B cell (primary cell): ENCODE data around the gene THRB. TPM values are rescaled to one million over a fixed set of nuclear protein-coding genes. Genes with fewer than 3 reads are reported as not detected.

Experiments used
- ATAC-seq: fragments of 200-7000 bp; cut with Tn5 transposase; one replicate; pipeline ENCODE4 v1.10.0; 2021; ENCODE audit warnings: low read depth, mild to moderate bottlenecking, moderate number of reproducible peaks, moderate library complexity
- CTCF ChIA-PET: fragments of 350-600 bp; sonication (Branson Sonifier 250); formaldehyde crosslinking; loops from one replicate; lab custom pipeline; 2021; ENCODE audit warnings: antibody characterized with exemption, inconsistent platforms; lab: Charles Lee
- POLR2A ChIA-PET: fragments of 350-600 bp; sonication (Branson Sonifier 250); formaldehyde crosslinking; loops from one replicate; lab custom pipeline; 2021; ENCODE audit warnings: antibody characterized with exemption; lab: Charles Lee
- DNase-seq: peaks from one replicate; pipeline ENCODE4 v3.0.0; 2013
- H2AFZ ChIP-seq: 2 replicates; pipeline ENCODE4 v1.6.1; 2012; ENCODE audit warnings: mild to moderate bottlenecking, low read depth, low read length; ENCODE audit not compliant: insufficient read depth, poor library complexity, severe bottlenecking
- H3K27ac ChIP-seq, 2 donors: 1 replicate in 1 of 2; 2 replicates in 1 of 2; pipeline ENCODE4 v1.5.1; 2012 to 2013; ENCODE audit warnings: low read length in 2 of 2, mild to moderate bottlenecking in 2 of 2, moderate library complexity in 1 of 2
- H3K27me3 ChIP-seq, 4 experiments: fragments of 200-600 bp in 1 of 4; sonication (generic) in 1 of 4; replicated peaks in 1 of 4; 1 replicate in 2 of 4; 2 replicates in 2 of 4; pipeline versions ENCODE4 v1.6.1 to v1.7.0; 2013 to 2016; ENCODE audit warnings: low read length in 3 of 4, mild to moderate bottlenecking in 2 of 4, mixed read lengths in 1 of 4, moderate library complexity in 1 of 4; ENCODE audit not compliant: insufficient read depth in 4 of 4, control insufficient read depth in 3 of 4; ENCODE audit errors: control extremely low read depth in 1 of 4
- H3K36me3 ChIP-seq, 2 experiments: replicated peaks in 1 of 2; 1 replicate in 1 of 2; 2 replicates in 1 of 2; pipeline versions ENCODE4 v1.6.1 to v1.7.1; 2013; ENCODE audit warnings: low read length in 1 of 2; ENCODE audit not compliant: insufficient read depth in 2 of 2, control insufficient read depth in 1 of 2; ENCODE audit errors: control extremely low read depth in 1 of 2, extremely low read depth in 1 of 2
- H3K4me1 ChIP-seq, 2 donors: fragments of 200-600 bp in 1 of 2; sonication (generic) in 1 of 2; 1 replicate in 1 of 2; 2 replicates in 1 of 2; pipeline versions ENCODE4 v1.5.1 to v1.6.1; 2013 to 2017; ENCODE audit warnings: low read length in 2 of 2; ENCODE audit not compliant: control insufficient read depth in 2 of 2, insufficient read depth in 2 of 2
- H3K4me2 ChIP-seq: replicated peaks from 2 replicates; pipeline ENCODE3; 2012; ENCODE audit warnings: mild to moderate bottlenecking, low read depth, low read length; ENCODE audit not compliant: poor library complexity, severe bottlenecking
- H3K4me3 ChIP-seq, 5 experiments: fragments of 200-600 bp in 1 of 5; sonication (generic) in 1 of 5; 1 replicate in 3 of 5; 2 replicates in 2 of 5; pipeline versions ENCODE4 v1.5.1 to v1.7.0; 2011 to 2016; ENCODE audit warnings: low read length in 4 of 5, mild to moderate bottlenecking in 4 of 5, low read depth in 2 of 5, control low read depth in 1 of 5, moderate library complexity in 1 of 5; ENCODE audit not compliant: insufficient read depth in 1 of 5; ENCODE audit errors: control extremely low read depth in 1 of 5, extremely low read depth in 1 of 5
- H3K79me2 ChIP-seq: fragments of 200-600 bp; sonication (generic); one replicate; pipeline ENCODE4 v1.6.0; 2016; ENCODE audit warnings: low read length; ENCODE audit not compliant: control insufficient read depth, insufficient read depth
- H3K9ac ChIP-seq: fragments of 200-600 bp; sonication (generic); 2 replicates; pipeline ENCODE4 v1.6.1; 2017; ENCODE audit warnings: mild to moderate bottlenecking, low read length, moderate library complexity
- H3K9me3 ChIP-seq, 3 donors: one replicate each; pipeline versions ENCODE4 v1.6.1 to v1.7.1; 2013; ENCODE audit warnings: low read length in 2 of 3; ENCODE audit not compliant: control insufficient read depth in 2 of 3, insufficient read depth in 1 of 3; ENCODE audit errors: control extremely low read depth in 1 of 3
- H4K20me1 ChIP-seq: 2 replicates; pipeline ENCODE4 v1.6.0; 2012; ENCODE audit warnings: mild to moderate bottlenecking, low read length; ENCODE audit not compliant: insufficient read depth, control insufficient read depth, poor library complexity, severe bottlenecking
- H3K27ac Mint-ChIP-seq: one replicate; pipeline ENCODE4 v1.8.0; 2021; ENCODE audit warnings: mixed read lengths
- H3K27me3 Mint-ChIP-seq: one replicate; pipeline ENCODE4 v1.8.0; 2021; ENCODE audit warnings: mixed read lengths
- H3K4me1 Mint-ChIP-seq: one replicate; pipeline ENCODE4 v1.8.0; 2021; ENCODE audit warnings: mixed read lengths
- H3K4me3 Mint-ChIP-seq: one replicate; pipeline ENCODE4 v1.8.0; 2021; ENCODE audit warnings: mixed read lengths
- H3K9me3 Mint-ChIP-seq: one replicate; pipeline ENCODE4 v1.8.0; 2022; ENCODE audit warnings: mixed read lengths; ENCODE audit not compliant: insufficient read depth
- EZH2 ChIP-seq: IDR thresholded peaks from 2 replicates; pipeline ENCODE4 v1.6.1; 2012; ENCODE audit warnings: borderline replicate concordance, low read depth, mild to moderate bottlenecking, moderate library complexity, low read length; ENCODE audit not compliant: insufficient read depth, poor library complexity, severe bottlenecking
- WGBS: methylation state at CpG from one replicate; pipeline ENCODE4 v1.1.5; 2013; ENCODE audit warnings: missing lambda C conversion rate; ENCODE audit not compliant: insufficient coverage; 5-methylcytosine and 5-hydroxymethylcytosine counted together
- intact Hi-C: fragments of 100-400 bp; cut with micrococcal nuclease; formaldehyde crosslinking; loops from one replicate; pipeline ENCODE4 v1.10.0; 2022
- polyA plus RNA-seq: library from polyadenylated mRNA; depleted of rRNA; stranded (reverse); fragments of >200 nt; gene quantifications from 2 replicates; pipeline ENCODE4 v1.2.3, GENCODE V29; 2012
- total RNA-seq, 2 donors: library from RNA; stranded (reverse); fragments of 120-200 nt in 1 of 2; gene quantifications; 1 replicate in 1 of 2; 2 replicates in 1 of 2; pipeline versions ENCODE4 v1.2.3 to v1.2.4, GENCODE V29; 2013 to 2022
- TF ChIP-seq, protein P1 (sequence below): fragments of 200-600 bp; IDR thresholded peaks from one replicate; pipeline ENCODE4 v1.8.0; 2022; ENCODE audit warnings: antibody characterized with exemption, mild to moderate bottlenecking

Gene THRB
- total and polyA plus RNA-seq, 2 donors (not counting 1 experiment from before 2014, with no cell fraction given) = 0.86 to 1.8 TPM

DNA sequence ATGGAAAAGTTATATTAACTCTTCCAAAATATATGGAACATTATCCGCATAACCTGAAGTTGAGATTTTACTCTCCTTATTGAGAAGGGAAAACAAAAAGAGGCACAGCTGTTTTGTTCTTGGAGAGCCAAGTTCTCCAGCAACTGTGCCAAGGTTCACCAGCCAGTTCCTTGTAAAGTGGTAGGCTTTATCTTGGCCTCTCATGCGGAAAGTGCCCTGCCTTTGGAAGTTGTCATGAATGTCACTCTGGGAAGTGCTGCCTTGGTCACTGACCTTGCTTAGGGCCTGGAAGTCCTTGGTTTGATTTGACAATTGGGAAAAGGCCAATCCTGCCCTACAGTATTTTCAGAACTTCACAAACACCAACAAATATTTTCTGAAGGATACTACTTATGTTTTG, 44.2 kb upstream of the THRB start:
- Mint-ChIP-seq H3K27me3 (peaks cover 10% of the 10 kb centered on the region), H3K9me3 (no peaks in the 10 kb centered on the region), H3K4me3 (no peak overlapping the region), H3K4me1 (no peaks in the 10 kb centered on the region), H3K27ac (no peak overlapping the region)
- POLR2A ChIA-PET = no interaction called here
- CTCF ChIA-PET = no interaction called here
- H3K27me3 ChIP-seq = no peaks in the 10 kb centered on the region
- no peak overlapping the region for H3K27ac ChIP-seq
- 100% methylated on average over 1 of the region's 2 CpGs for WGBS
- no peak overlapping the region for H2AFZ ChIP-seq
- no peaks in the 10 kb centered on the region for H3K79me2 ChIP-seq
- H4K20me1 ChIP-seq = no peaks in the 10 kb centered on the region
- TF ChIP-seq, protein P1, sequence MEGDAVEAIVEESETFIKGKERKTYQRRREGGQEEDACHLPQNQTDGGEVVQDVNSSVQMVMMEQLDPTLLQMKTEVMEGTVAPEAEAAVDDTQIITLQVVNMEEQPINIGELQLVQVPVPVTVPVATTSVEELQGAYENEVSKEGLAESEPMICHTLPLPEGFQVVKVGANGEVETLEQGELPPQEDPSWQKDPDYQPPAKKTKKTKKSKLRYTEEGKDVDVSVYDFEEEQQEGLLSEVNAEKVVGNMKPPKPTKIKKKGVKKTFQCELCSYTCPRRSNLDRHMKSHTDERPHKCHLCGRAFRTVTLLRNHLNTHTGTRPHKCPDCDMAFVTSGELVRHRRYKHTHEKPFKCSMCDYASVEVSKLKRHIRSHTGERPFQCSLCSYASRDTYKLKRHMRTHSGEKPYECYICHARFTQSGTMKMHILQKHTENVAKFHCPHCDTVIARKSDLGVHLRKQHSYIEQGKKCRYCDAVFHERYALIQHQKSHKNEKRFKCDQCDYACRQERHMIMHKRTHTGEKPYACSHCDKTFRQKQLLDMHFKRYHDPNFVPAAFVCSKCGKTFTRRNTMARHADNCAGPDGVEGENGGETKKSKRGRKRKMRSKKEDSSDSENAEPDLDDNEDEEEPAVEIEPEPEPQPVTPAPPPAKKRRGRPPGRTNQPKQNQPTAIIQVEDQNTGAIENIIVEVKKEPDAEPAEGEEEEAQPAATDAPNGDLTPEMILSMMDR = no peak
- TF ChIP-seq EZH2 = no peak
- no peaks in the 10 kb centered on the region for H3K9me3 ChIP-seq
- DNase-seq (no peak), ATAC-seq (no peak)
- intact Hi-C loops = no loop called here
- H3K4me1 ChIP-seq = no peaks in the 10 kb centered on the region
- no peak overlapping the region for H3K4me3 ChIP-seq
- no peaks in the 10 kb centered on the region for H3K36me3 ChIP-seq
- H3K9ac ChIP-seq = no peak overlapping the region
- H3K4me2 ChIP-seq = no peak overlapping the region

DNA sequence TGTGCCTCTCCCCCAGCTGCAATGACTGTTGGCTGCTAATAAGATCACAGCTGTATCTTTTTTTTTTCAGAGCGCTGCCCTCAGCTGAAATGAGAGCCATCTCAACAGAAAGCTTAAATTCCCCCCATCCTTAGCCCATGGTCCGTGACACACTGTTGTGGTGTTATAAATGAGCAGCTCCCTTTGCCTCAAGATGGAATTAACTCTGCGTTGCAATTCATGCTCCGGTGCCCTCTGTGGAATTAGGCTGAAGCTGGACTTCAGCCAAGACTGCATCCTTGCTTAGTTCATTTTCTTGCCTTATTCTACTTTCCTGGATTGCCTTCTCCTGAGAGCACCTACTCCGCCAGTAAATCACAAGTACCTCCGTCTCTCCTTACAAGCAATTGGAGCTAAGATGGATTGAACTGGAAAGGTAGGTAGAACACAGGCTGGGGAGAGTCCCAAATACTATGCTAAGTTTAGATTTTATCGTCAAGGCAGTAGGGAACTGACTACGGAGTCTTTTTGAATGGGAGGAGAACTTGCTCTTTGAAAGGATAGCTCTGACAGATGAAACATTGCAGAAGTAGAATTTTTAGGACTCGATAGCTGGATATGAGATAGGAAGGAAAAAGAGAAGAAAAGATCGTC, 39.0 kb upstream of the THRB start:
- Mint-ChIP-seq H3K9me3 (no peaks in the 10 kb centered on the region), H3K27me3 (peaks cover 13% of the 10 kb centered on the region), H3K27ac (no peak overlapping the region), H3K4me1 (no peaks in the 10 kb centered on the region), H3K4me3 (no peak overlapping the region)
- CTCF ChIA-PET = no interaction called here
- intact Hi-C loops = no loop called here
- no peaks in the 10 kb centered on the region for H3K4me1 ChIP-seq
- no peaks in the 10 kb centered on the region for H3K9me3 ChIP-seq
- no peaks in the 10 kb centered on the region for H3K27me3 ChIP-seq
- no peaks in the 10 kb centered on the region for H3K36me3 ChIP-seq
- no peaks in the 10 kb centered on the region for H4K20me1 ChIP-seq
- no peak for ATAC-seq
- H3K4me3 ChIP-seq = no peak overlapping the region
- no peak overlapping the region for H3K9ac ChIP-seq
- no peak overlapping the region for H3K4me2 ChIP-seq
- POLR2A ChIA-PET = no interaction called here
- no peak for DNase-seq
- TF ChIP-seq, protein P1 = no peak
- no peak for TF ChIP-seq EZH2
- H3K79me2 ChIP-seq = no peaks in the 10 kb centered on the region
- no peak overlapping the region for H2AFZ ChIP-seq
- no peak overlapping the region for H3K27ac ChIP-seq
- 100% methylated on average over 5 of the region's 10 CpGs for WGBS
